Neutrophil (primary cell): Measurements from ENCODE around the gene ACOXL.

Experiments used
- H3K27ac ChIP-seq: fragments of 200-600 bp; sonication (generic); 2 replicates; pipeline ENCODE4 v1.5.1; 2016; ENCODE audit warnings: mild to moderate bottlenecking, moderate library complexity
- H3K27me3 ChIP-seq: fragments of 200-600 bp; sonication (generic); 2 replicates; pipeline ENCODE4 v1.6.0; 2016; ENCODE audit warnings: mild to moderate bottlenecking
- H3K36me3 ChIP-seq: fragments of 200-600 bp; sonication (generic); 2 replicates; pipeline ENCODE4 v1.5.1; 2017
- H3K4me1 ChIP-seq, 2 experiments: fragments of 200-600 bp in 1 of 2; sonication (generic) in 1 of 2; 1 replicate in 1 of 2; 2 replicates in 1 of 2; pipeline versions ENCODE4 v1.5.1 to v1.6.1; 2013 to 2016; ENCODE audit warnings: low read depth in 1 of 2, low read length in 1 of 2, mild to moderate bottlenecking in 1 of 2, moderate library complexity in 1 of 2; ENCODE audit not compliant: control insufficient read depth in 1 of 2, insufficient read depth in 1 of 2
- H3K4me3 ChIP-seq, 2 experiments: fragments of 200-600 bp in 1 of 2; sonication (generic) in 1 of 2; 1 replicate in 1 of 2; 2 replicates in 1 of 2; pipeline ENCODE4 v1.5.1; 2013 to 2016; ENCODE audit warnings: low read depth in 1 of 2, low read length in 1 of 2, mild to moderate bottlenecking in 1 of 2, moderate library complexity in 1 of 2
- H3K9me3 ChIP-seq: fragments of 200-600 bp; sonication (generic); 2 replicates; pipeline ENCODE4 v1.5.1; 2016
- TF ChIP-seq, protein P1 (sequence below): fragments of 200-600 bp; sonication (generic); IDR thresholded peaks from 2 replicates; pipeline ENCODE4 v1.5.1; 2016; ENCODE audit warnings: antibody characterized with exemption

ACOXL gene

DNA sequence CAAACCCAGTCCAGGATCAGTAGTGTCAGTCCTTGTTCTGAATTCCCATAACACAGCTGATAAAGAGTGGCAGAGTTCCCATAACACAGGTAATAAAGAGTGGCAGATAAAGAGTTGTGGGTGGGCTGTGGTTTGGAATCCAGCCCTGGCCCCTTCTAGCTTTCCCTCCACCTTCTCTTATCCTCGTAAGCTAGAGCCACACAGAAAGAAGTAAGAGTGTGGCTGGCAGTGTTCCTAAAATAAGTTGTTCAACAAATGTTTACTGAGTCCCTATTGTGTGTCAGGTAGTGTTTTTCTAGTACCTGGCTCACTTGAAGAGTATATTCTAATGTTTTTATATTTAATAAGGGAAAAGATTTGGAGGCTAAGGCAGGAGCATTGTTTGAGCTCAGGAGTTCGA is 323.4 kb downstream of the ACOXL start:
- TF ChIP-seq, protein P1, sequence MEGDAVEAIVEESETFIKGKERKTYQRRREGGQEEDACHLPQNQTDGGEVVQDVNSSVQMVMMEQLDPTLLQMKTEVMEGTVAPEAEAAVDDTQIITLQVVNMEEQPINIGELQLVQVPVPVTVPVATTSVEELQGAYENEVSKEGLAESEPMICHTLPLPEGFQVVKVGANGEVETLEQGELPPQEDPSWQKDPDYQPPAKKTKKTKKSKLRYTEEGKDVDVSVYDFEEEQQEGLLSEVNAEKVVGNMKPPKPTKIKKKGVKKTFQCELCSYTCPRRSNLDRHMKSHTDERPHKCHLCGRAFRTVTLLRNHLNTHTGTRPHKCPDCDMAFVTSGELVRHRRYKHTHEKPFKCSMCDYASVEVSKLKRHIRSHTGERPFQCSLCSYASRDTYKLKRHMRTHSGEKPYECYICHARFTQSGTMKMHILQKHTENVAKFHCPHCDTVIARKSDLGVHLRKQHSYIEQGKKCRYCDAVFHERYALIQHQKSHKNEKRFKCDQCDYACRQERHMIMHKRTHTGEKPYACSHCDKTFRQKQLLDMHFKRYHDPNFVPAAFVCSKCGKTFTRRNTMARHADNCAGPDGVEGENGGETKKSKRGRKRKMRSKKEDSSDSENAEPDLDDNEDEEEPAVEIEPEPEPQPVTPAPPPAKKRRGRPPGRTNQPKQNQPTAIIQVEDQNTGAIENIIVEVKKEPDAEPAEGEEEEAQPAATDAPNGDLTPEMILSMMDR = no peak

DNA sequence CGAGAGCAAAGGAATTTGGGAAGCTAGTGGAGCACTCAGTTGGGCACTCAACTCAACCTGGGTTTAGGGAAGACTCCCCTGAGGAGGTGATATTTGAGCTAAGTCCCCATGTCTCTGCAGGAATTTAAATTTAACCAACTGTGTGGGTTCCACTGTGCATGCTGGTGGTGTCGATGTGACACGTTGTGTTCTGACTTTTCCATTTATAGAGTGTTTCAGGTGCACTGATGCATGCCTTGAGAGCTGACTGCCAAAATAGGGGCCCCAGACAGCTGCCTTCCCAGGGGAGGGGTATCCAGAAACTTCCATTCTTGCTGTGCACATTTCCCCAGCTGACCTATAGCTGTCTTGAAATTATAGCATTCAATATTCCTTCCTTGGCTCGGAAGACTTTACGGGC is 324.7 kb downstream of the ACOXL start:
- TF ChIP-seq, protein P1 = no peak
- H3K4me1 ChIP-seq = no peaks in the 10 kb centered on the region
- H3K4me3 ChIP-seq = no peak overlapping the region
- no peaks in the 10 kb centered on the region for H3K36me3 ChIP-seq
- H3K27me3 ChIP-seq = no peaks in the 10 kb centered on the region
- no peaks in the 10 kb centered on the region for H3K9me3 ChIP-seq
- H3K27ac ChIP-seq = no peak overlapping the region

More for the DNA sequence above, 323.4 kb downstream of the ACOXL start:
- H3K9me3 ChIP-seq = no peaks in the 10 kb centered on the region
- H3K36me3 ChIP-seq = no peaks in the 10 kb centered on the region
- H3K4me3 ChIP-seq = no peak overlapping the region
- H3K27ac ChIP-seq = no peak overlapping the region
- no peaks in the 10 kb centered on the region for H3K27me3 ChIP-seq
- H3K4me1 ChIP-seq = no peaks in the 10 kb centered on the region

DNA sequence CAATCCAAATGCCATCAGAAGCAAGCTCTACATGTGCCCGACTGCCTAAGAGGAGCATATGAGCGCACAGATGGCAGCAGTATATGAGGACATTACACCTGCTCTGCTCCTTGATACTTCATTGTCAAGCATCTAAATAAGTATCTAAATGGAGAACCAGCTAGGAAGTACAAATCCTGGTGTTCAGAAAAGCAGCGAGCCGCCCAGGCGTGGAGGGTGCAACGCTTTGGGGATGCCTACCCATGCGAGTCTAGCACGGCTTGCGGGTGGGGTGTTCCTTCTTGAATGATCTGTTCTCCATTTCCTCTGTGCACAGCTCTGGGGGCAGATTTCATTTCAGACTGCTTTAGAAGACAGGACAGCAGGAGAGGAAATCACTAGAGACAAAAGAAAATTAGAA is 325.3 kb downstream of the ACOXL start:
- Histone ChIP-seq H3K27ac (no peak overlapping the region), H3K4me1 (no peaks in the 10 kb centered on the region), H3K36me3 (no peaks in the 10 kb centered on the region), H3K4me3 (no peak overlapping the region), H3K27me3 (no peaks in the 10 kb centered on the region), H3K9me3 (no peaks in the 10 kb centered on the region)
- TF ChIP-seq, protein P1 = no peak

DNA sequence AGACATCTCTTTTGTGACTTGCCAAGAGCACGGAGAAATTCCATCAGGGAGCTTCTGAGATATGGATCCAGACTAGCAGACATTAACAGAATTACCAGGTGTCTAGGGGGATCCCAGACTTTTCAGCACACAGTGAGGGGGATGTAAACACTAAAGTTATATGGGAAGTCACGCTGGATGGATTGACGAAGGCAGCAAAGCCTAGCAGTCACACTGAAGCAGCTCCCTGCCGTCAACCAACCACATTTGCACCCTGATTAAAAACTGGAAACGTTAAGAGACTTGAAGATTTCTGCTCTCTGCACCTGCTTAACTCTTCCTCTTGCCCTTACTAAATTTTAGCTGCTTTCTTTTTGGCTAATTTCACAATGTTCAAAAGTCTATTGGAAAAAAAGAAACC is 325.9 kb downstream of the ACOXL start:
- no peaks in the 10 kb centered on the region for H3K36me3 ChIP-seq
- TF ChIP-seq, protein P1 = no peak
- no peak overlapping the region for H3K4me3 ChIP-seq
- H3K4me1 ChIP-seq = no peaks in the 10 kb centered on the region
- no peaks in the 10 kb centered on the region for H3K9me3 ChIP-seq
- no peak overlapping the region for H3K27ac ChIP-seq
- no peaks in the 10 kb centered on the region for H3K27me3 ChIP-seq

DNA sequence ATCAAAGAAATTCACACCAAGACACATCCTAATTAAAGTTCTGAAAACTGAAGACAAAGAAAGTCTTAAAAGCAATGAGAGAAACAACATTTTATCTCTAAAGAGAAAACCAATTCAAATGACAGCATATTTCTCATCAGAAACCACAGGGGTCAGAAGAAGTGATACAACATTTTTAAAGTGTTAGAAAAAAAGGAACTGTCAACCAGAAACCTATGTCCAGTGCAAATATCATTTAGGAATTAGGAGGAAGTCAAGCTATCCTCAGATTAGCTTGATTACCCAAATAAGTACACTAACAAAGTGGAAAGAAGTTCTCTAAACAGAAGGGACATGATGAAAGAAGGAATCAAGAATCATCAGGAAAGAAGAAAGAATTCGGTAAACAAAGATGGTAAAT is 328.8 kb downstream of the ACOXL start:
- Histone ChIP-seq H3K4me3 (no peak overlapping the region), H3K36me3 (no peaks in the 10 kb centered on the region), H3K27me3 (no peaks in the 10 kb centered on the region), H3K9me3 (no peaks in the 10 kb centered on the region), H3K4me1 (no peaks in the 10 kb centered on the region), H3K27ac (no peak overlapping the region)
- TF ChIP-seq, protein P1 = no peak

DNA sequence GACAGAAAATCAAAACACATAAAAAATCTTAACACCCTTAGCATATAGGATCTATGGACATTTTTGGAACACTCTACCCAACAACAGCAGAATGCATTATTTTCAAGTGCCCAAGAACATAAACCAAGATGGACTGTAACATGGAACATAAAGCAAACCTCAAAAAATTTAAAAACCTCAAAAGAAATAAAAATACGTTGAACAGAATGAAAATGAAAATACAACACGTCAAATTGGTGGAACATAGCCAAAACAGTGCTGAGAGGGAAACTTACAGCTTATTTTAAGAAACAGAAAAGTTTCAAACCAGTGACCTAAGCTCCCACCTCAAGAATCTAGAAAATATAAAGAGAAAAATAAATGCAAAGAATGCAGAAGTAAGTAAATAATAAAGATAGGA is 330.0 kb downstream of the ACOXL start:
- no peaks in the 10 kb centered on the region for H3K4me1 ChIP-seq
- H3K4me3 ChIP-seq = no peak overlapping the region
- H3K36me3 ChIP-seq = no peaks in the 10 kb centered on the region
- no peaks in the 10 kb centered on the region for H3K9me3 ChIP-seq
- TF ChIP-seq, protein P1 = no peak
- H3K27me3 ChIP-seq = no peaks in the 10 kb centered on the region
- H3K27ac ChIP-seq = no peak overlapping the region
